NCI-H2196 (cell line): ENCODE measurements around the gene DNAJB5.
"Not testable (repeated sequence)": the region's sequence is repeated elsewhere in the genome, so short reads cannot be mapped to it uniquely, and the experiment has no call there.

Experiments
- DNase-seq: peaks from one replicate; lab custom pipeline; 2025; ENCODE audit not compliant: unreplicated experiment; lab: John Stamatoyannopoulos, UW

Gene DNAJB5

DNA sequence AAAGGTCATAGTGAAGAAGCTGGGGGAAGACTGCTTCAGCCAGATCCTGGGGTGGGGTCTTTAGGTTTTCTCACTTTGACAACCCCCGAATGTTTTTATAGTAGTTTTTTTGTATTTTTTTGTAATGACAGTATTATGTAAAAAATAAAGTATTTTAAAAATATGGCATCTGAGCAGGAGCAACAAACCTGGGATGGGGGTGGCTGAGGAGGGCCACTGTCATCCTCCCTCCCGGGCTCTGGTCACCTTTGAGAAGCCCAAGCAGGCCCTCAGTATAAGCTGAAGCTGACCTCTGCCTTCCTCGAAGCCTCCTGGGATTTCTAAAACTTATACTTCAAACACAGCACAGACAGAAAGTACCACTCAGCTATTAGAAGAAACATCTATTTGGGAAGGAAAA, 8.7 kb downstream of the DNAJB5 start:
- no peak for DNase-seq

DNA sequence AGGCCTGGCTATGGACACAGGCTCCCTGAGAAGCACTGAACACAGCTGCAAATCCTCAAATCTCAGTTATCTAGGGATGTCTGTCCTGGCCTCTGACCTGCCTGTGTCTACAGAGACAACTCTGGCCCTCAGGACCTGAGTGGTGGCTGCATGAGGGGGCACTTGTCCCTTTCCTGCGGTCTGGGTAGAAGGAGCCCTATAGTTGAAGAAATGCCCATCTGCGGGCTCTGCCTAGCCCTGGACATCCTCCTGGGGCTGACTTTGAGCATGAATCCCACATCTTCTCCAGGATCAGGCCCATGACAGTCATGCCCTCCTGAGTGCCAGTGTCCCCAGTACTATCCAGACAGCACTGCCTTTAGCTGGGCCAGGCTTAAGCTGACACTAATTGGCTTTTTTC, 10.0 kb downstream of the DNAJB5 start:
- DNase-seq = no peak

DNA sequence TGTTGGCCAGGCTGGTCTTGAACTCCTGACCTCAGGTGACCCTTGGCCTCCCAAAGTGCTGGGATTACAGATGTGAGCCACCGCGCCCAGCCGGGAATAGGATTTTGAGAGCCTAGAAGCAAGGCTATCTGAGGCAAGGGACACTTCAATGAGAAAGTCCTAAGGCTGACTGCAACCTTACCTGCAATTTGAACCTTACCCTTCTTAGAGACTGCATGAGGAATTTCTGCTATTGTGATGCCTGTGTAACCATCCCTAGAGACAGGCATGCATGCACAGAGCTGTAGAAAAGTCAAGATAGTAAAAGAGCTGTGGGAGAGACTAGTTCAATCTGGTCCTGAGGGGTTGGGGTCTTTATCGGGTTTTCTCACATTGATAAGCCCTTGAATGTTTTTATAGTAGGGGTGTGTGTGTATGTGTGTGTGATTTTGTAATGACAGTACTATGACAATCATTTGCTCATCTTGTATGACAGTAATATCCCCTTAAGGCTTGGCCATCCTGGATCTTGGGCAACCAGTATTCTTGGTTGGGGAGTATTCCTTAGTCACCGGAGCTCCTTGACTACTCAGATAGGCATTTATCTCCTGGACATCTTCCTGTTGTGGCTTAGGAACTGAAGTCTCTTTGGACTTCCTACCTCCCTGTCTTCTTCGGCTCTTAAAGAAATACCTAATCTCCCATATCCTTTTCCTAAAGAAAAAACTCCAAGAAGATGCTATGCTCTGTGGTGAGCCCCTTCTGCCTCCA, 11.2 kb downstream of the DNAJB5 start:
- DNase-seq = no peak

DNA sequence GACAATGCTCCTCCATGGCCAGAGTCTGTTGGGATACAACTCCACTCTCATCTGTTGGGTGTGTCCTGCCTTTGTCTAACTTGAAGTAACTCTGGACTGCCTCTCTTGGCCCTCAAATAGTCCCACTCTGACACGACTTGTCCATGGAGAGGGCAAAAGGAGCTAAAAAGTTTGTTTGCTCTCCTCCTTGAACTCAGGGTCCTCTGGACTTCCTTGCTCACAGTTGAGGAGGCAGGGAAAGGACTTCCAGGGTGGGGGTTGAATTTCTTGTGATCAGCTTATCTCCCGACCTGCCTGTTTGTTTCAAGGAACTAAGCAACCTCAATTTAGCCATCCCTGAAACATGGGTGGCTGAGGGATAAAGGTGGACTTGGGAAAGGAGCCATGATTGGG, 11.7 kb downstream of the DNAJB5 start:
- DNase-seq = no peak

DNA sequence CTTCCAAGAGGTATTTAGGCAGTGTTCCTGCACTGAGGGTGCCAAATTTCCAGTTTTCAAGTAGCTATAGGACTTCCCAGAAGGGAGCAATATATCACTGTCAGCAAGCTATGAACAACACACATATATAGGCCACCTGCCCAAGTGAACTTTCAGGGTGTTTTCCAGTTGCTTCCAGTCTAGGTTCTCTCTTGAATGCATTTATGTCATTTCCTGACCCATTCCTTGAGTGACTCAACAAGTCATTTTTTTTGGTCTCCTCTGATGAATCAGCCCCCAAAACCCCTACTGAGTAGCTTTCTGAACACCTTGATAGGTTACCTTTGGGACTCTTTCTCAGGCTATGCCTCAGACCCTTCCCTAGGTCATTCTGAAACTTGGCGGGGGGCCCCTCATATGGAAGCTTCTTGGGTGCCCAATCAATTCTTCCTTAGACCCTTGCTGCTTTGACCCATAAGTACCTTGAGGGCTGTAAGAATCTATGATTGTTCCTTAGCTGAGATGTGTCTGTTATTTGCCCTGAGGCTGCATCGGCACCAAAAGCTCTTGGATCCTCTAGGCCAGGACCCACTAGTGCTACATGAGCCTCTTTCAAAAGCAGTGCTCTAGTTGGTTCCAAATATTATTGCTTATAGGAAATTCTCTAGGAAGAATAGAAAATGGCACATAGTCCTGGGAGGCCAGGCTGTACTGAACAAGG, 12.4 kb downstream of the DNAJB5 start:
- no peak for DNase-seq

DNA sequence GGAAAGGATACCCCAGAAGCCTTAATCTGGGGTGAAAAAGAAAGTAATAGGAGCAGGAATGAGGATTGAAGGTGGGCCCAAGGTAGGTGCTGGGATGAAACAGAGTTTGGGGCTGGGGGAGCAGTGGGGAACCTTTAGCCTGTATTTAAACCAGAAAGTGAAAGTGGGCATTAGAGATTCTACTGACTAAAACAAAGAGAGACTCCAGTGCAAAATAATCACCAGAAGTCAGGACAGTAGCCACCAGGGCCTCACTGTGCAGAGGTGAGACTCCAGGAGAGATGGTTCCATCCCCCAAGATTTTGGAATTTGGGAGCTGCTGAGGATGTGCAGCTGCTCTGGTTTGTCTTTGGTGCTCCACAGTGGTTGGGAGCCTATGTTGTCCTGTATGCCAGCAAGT, 13.1 kb downstream of the DNAJB5 start:
- DNase-seq = no peak

DNA sequence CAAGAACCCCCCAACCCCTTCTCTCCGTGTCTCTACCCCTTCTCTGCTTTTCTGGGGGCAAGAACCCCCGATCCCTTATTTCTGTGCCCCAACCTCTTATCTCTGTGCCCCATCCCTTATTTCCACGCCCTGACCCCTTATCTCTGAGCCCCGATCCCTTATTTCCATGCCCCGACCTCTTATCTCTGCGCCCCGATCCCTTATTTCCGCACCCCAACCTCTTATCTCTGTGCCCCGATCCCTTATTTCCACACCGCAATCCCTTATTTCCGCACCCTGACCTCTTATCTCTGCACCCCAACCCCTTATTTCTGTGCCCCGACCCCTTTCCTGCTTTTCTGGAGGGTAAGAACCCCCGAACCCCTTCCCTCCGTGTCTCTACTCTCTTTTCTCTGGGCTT, 14.8 kb downstream of the DNAJB5 start:
- not testable (repeated sequence) for DNase-seq

DNA sequence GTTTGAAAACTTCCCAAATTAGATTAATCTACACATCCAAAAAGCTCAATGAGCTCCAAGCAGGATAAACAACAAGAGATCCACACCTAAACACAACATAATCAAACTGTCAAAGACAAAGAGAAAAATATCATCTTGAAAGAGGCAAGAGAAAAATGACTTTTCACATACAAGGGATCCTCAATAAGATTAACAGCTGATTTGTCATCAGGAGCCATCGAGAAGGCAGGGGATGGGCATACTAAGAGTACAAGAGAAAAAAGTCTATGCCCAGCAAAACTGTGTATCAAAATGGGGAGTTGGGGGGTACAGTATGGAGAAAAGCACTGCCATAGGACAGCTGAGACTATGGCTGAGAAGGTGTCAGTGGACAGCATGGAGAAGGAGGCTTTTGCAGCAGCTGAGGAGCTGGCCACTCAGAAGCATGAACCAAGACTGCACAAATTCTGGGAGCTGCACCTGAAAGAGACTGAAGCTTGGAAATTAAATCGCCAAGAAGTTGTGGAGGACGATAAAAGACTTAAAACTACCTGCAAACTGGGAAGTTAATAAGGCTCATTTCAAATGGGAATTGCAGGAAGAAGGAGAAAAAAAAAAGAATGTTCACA, 20.9 kb downstream of the DNAJB5 start:
- no peak for DNase-seq

DNA sequence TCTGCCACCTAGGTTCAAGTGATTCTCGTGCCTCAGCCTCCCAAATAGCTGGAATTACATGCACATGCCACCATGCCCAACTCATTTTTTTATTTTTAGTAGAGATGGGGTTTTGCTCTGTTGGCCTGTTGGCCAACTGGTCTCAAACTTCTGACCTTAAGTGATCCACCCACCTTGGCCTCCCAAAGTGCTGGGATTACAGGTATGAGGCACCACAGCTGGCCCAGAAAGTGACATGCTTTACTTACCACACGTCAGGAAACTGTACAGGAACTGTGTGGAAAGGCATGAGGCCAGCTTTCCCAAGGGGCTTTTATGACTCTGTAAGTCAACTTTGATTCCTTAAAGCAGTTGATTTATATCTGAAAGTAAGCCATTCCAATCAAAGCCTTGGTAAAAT, 25.0 kb downstream of the DNAJB5 start:
- no peak for DNase-seq

DNA sequence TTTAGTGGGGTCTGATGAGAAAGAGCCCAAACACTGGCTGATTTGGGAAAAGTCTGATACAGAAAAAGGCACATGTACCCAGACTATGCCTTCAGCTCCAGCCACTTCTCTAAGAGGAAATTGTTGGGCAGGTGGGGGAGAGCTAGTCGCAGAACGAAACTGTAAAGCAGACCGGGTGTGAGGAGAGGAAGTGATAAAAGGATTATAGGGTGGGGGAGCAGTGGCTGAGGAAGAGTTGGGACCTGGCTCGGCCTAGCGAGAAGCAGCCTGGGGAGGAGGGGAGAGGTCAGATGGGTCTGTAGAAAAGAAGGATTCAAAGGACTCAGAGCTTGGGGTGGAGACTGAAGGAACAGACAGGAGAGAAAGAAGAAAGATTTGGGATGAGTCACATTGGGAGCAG, 33.9 kb downstream of the DNAJB5 start:
- DNase-seq = not testable (repeated sequence)

DNA sequence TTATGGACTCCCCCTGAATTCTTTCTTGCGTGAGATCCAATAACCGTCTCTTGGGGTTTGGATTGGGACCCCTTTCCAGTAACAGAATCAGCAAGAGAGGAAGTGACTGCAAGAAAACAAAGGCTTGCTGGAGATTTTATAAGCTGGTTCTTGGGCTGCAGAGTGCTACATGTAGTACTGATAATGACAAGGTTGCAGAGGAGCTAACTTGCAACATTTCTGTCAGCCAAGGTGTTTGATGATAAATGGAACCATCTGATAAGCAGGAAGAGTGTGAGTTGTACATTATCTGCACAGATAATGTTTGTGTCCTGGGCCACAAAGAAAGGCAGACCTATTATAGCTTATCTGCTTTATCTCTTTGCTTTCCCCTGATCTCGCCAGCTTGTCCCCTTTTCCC, 37.1 kb downstream of the DNAJB5 start:
- DNase-seq = no peak

DNA sequence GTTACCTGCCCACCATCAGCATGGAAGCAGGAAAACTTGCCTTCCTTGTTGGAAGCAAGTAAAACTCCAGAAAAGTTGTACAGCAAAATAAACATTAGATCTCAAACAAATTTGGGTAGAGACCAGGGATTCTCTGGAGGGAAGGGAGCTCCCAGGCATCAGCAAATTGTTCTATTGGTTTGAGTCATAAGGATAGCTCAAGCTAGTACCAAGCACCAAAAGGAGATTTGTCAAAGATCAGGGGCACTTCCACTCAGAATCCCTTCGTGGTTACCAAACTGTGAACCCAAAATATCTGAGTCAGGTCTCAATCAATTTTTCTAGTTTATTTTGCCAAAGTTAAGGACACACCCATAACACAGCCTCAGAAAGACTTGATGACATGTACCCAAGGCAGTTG, 37.8 kb downstream of the DNAJB5 start:
- no peak for DNase-seq

DNA sequence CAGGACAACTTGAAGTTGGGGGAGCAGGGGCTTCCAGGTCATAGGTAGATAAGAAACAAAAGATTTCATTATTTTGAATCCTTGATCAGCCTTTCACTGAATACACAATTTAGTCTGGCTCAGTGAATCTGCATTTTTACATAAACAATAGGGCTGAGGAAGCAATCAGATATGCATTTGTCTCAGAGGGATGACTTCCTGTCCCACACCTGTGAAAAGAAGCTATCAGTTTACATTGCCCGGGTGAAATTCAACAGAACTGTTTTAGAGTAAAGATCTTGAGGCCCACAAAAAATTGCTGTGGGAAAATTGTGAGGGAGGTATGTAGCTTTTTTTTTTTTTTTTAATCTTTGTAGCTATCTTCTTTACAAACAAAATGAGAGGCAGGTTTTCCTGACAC, 38.3 kb downstream of the DNAJB5 start:
- DNase-seq = no peak

DNA sequence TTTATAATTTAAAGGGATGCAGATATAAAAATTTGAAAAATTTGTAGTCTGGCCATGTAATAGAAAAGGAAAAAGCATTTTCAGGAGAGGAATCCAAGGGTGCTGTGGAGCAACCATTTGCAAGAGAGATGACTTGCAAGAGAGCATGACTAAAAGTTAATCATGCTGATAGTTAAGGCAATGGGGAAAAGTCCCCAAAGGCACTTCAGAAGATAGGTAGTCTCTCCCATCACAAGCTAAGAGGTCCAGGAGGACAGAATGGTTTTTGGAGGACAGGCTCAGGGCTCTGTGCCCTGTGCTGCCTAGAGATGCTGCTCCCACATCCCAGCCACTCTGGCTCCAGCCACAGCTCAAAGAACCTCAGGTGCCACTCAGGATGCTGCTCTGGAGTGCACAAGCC, 38.8 kb downstream of the DNAJB5 start:
- DNase-seq = no peak

DNA sequence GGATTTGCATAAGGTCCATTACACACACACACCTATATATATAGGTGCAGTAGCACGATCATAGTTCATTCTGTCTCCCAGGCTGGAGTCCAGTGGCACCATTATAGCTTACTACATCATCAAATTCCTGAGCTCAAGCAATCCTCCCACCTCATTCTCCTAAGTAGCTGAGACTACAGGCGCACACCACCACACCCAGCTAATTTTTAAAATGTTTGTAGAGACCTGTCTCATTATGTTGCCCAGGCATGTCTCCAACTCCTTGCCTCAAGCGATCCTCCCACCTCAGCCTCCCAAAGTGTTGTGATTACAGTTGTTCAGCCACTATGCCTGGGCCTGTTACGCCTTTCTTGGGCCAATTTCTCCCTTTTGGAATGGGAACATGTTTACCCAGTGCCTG, 39.7 kb downstream of the DNAJB5 start:
- DNase-seq = no peak

DNA sequence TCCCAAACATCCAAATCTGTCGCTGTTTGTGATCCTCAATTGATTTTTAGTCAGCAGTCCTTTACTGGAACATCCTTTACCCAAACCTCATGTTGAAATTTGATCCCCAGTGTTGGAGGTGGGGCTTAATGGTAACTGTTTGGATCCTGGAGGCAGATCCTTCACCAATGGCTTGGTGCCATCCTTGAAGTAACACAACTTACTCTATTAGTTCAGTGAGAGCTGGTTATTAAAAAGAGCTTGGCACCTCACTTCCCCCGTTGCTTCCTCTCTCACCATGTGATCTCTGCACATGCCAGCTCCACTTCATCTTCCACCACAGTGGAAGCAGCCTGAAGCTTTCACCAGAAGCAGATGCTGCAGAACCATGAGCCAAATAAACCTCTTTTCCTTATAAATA, 40.3 kb downstream of the DNAJB5 start:
- DNase-seq = no peak

DNA sequence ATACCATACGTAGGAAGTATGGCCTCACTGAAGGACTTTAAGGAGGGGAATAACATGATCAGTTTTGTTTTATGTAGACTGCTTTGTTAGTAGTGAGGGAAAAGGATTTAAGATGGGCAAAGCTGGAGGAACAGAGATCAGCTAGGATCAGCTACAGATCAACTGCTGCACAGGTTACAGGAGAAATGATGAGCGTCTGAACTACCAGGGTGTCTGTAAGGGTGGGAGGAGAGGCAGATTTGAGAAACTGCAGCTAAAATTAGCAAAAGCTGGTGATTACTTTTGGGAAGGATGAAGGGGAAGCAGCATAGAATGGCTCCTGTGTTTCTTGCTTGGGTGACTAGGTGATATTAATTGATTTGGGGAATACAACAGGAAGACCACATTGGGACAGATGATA, 43.6 kb downstream of the DNAJB5 start:
- no peak for DNase-seq

DNA sequence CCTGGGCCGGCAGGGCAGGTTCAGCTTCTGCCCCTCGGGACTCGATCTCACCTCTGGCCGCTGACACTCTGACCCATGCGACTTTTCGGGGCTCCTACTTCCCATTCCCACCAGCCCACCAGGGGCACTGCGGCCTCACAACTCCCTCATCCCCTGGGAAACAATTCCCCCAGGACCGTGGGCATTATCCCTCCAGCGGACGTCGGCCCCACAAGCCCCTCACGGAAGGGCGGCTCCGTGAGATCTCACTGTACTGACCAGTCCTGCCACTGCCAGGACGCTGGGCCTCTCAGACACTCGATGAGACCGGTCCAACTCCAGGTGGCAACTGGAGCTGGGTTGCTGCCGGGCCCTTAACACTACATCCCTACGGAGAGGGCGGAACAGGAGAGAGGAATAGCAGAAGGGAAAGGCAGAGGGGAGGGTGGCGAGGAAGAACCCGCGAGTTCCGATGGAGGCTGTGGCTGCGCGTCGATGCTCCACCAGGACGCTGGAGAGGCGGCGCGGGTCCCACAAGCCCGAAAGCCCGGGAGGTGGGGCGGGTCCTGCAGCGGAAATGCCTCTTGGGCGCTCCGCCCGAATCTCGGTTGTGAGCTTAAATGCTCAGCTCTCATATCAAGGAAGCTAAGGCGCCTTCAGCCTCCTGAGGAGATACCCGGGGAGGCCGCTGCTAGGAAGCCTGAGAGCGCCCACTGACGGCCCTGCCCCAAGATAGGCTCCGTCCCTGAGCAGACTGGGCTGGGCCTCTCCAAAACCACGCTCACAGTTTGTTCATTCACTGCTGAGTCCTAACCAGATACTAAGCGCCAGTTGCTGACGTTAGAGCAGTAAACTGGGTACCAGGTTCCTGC, 46.5 kb downstream of the DNAJB5 start:
- no peak for DNase-seq

DNA sequence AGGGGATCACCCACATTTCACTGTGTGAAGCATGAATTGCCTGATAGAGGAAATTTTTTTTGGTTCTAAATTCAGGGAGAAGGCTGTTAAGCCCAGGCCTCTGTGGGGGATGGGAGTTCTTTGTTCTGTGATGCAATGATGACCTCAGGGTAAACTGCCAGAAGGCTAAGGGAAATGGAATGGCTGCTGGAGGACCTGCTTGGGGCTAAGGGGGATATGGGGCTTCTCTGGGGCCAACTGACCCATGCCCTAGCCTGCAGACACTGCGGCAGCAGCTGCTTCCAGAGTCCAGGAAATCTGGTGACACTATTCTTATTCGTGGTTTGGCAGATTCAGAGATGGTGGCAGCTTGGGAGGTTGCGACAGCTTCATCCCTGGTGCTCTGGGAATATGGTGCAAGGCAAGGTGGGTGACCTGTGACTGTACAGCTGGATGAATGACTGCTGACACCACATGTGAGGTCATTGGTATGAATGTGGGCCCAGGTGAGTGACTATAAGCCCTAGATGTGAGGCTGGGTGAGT, 52.6 kb downstream of the DNAJB5 start:
- DNase-seq = no peak

DNA sequence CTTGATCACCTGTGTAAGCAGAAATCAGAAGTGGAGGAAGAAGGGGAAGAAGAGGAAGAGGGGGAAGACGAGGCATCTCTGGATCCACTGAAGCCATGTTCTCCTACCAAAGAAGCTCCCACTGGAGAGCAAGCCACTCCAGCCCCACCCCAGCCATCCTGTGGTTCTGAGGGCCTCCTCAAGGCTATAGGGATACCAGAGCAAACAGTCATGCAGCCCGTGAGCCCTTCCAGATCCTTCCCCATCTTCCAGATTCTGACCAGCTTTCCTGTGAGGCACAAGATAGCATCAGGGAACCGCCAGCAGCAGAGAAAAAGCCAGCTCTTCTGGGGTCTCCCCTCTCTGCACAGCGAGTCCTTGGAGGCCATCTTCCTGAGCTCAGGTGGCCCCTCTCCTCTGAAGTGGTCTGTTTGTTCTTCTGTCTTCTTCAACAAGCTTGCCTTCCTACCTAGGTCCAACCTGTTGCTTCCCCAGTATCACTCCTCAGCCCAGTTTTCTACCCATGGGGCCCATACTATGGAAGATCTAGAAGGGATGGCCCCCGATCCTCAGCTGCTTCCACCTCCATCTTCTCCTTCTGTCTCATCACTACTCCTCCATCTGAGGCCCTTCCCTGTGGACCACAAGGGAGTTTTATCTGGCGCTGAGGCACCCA, 53.5 kb downstream of the DNAJB5 start:
- no peak for DNase-seq

DNA sequence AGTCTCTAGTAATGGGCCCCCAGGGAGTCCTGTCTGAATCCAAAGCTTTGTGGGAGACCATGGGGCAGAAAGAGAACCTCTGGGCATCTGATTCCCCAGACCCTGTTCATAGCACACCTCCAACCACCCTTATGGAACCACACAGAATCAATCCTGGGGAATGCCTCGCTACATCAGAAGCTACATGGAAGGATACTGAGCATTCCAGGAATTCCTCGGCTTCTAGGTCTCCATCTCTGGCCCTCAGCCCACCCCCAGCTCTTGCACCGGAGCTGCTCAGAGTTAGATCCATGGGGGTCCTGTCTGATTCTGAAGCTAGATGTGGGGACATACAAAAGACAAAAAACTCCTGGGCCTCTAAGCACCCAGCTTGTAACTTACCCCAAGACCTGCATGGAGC, 54.5 kb downstream of the DNAJB5 start:
- DNase-seq = no peak
